NB4 (cell line): ENCODE measurements around the gene ACSL3.

Experiments
- CTCF ChIP-seq: IDR thresholded peaks from one replicate; pipeline ENCODE4 v1.5.1; 2012; ENCODE audit warnings: low read depth, low read length
- MYC ChIP-seq: IDR thresholded peaks from 2 replicates; pipeline ENCODE4 v1.6.1; 2011; ENCODE audit warnings: low read depth, low read length
- POLR2A ChIP-seq: IDR thresholded peaks from 2 replicates; pipeline ENCODE4 v1.6.1; 2011; ENCODE audit warnings: mild to moderate bottlenecking; ENCODE audit not compliant: insufficient read length; ENCODE audit errors: extremely low read depth
- TF ChIP-seq, protein P1 (sequence below): IDR thresholded peaks from 2 replicates; pipeline ENCODE4 v1.6.1; 2011; ENCODE audit warnings: low read depth, low read length

GRCh38 chr2:222823183-222823930 is 37.5 kb upstream of the ACSL3 start:
- TF ChIP-seq, protein P1, sequence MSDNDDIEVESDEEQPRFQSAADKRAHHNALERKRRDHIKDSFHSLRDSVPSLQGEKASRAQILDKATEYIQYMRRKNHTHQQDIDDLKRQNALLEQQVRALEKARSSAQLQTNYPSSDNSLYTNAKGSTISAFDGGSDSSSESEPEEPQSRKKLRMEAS: no peak
- TF ChIP-seq POLR2A (no peak), CTCF (no peak), MYC (no peak)
